HG03442 (cell line): Measurements from ENCODE around the gene HSP90AA1.
"Not testable (repeated sequence)": the region's sequence is repeated elsewhere in the genome, so short reads cannot be mapped to it uniquely, and the experiment has no call there.

ENCODE experiments used
- ATAC-seq: cut with Tn5 transposase; IDR thresholded peaks from one replicate; pipeline ENCODE4 v1.9.1; 2021; ENCODE audit warnings: mild to moderate bottlenecking, moderate library complexity; ENCODE audit not compliant: unreplicated experiment

HSP90AA1 gene

DNA sequence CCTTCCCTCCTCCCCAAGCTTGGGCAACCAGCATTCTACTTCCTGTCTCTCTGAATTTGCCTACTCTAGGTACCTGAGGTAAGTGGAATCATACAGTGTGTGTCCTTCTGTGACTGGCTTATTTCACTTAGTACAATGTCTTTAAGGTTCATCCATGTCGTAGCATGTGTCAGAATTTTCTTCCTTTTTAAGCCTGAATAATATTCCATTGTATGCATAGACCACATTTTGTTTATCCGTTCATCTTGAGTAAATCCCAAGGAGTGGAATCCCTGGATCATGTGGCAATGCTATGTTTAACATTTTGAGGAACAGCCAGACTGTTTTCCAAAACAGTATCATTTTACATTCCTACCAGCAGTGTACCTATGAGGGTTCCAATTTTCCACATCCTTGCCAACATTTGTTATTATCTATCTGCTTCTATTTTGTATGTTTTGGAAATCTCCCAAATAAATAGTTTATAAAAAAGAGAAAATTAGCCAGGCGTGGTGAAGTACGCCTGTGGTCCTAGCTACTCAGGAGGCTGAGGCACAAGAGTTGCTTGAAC, 12.4 kb downstream of the HSP90AA1 start:
- ATAC-seq, result no peak

- ATAC-seq, result no peak
Observed at GRCh38 chr14:102071283-102071998, 15.4 kb downstream of the HSP90AA1 start.

- no peak for ATAC-seq
Observed at GRCh38 chr14:102066041-102066451, 20.8 kb downstream of the HSP90AA1 start.

GRCh38 chr14:102064590-102064989, 22.3 kb downstream of the HSP90AA1 start:
- not testable (repeated sequence) for ATAC-seq

DNA sequence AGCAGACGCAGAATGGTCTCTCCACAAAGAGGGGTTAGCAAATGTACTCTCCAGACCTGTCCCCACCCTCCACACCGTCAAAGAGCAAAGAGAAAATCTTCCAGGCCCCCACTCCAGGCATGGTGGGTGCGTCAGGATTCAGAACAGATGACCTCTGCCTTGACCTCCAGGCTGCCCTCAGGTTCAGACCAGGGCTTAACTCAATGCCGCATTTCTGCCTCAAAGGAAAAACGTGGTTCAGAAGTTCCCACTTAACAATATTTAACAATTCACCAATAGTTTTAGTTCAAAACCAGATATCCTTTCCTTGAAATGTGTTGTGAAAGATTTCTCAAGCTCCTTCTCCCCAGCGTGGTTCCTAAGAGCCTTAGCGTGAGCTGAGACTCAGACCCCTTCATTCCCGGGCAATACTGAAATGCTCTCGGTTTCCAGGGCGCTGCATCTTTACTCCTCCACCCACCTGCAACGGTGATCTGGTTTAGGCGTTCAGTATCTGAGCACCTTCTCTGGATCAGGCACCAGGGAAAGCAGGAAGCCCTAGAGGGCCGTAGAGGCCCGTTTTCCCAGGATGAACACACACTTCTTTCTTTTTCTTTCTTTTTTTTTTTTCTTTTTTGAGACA, 22.9 kb downstream of the HSP90AA1 start:
- no peak for ATAC-seq

DNA sequence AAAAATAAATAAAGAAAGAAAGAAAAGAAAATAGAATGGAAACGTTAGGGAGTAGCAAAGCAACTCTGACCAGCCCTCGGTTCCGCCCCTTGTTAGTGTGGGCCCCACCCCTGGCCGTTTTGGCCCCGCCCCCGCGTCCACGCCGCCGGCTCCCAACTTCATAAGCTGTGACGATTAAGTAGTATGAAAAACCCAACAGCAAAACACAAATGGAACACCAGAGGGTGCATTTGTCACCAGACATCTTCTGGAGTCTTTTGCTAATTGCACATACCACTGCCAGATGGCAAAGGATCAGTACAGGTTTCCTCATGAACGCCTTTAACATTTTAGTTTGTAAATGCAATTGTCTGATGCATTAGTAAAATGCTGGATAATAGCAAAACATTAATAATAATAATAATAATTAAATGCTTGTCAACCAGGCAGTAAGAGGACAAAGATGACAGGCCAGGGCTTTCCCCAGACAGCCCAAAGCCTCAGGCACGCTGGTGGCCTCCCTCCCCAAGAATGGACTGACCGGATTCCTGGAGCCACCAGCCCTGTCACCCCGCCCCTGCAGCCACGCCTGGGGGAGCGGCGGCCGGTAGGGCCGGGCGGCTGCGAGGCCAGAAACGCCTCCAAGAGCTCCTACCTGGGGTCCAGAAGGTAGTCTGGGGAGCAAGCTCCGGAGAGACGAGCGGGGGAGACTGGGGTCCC, 23.6 kb downstream of the HSP90AA1 start:
- ATAC-seq, result no peak

- no peak for ATAC-seq
Observed at GRCh38 chr14:102058961-102059360, 27.9 kb downstream of the HSP90AA1 start.

DNA sequence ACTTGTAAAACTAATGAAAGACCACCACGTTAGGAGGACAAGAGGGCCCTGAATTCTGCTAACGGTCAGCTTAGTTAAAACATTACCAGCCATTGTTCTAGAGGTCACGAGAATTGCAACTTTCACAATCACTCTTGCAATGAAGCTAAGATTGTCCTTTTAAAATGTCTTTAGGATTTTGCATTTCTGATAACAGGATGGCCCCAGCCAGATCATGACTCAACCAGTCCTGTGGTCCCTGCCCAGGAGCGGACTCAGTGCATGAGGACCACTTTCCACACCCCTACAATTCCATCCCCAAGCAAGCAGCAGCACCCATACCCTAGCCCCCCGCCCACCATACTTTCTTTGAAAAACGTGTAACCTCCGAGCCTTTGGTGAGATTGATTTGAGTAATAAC, 28.7 kb downstream of the HSP90AA1 start:
- no peak for ATAC-seq

DNA sequence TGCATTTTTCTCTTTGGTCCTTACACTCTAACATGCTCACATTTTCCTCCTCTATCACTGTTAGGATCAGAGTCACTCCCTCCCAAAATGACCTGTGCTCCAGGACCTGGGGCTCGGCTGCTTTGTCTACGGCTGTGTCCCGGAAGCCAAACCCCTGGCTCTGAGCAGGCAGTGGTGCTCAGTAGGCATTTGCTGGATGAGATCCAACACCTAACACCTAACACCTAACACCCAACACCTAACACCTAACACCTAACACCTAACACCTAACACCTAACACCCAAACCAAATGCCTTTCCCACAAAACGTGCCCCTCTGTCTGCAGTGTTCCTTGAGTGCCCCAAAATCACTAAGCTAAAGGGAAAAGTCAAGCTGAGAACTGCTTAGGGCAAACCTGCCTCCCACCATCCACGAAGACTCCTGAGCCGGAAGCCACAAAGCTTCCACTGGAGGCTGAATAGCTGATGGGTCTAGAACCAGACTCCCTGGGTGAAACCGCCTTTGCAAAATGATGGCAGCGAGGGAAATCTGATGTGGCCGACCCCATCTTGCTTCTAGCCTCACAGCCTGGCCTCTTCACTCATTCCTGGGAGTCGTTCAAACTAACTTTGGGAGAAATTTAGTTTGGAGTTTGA, 29.2 kb downstream of the HSP90AA1 start:
- no peak for ATAC-seq

- ATAC-seq, result no peak
Observed at GRCh38 chr14:102056694-102057442, 30.0 kb downstream of the HSP90AA1 start.

DNA sequence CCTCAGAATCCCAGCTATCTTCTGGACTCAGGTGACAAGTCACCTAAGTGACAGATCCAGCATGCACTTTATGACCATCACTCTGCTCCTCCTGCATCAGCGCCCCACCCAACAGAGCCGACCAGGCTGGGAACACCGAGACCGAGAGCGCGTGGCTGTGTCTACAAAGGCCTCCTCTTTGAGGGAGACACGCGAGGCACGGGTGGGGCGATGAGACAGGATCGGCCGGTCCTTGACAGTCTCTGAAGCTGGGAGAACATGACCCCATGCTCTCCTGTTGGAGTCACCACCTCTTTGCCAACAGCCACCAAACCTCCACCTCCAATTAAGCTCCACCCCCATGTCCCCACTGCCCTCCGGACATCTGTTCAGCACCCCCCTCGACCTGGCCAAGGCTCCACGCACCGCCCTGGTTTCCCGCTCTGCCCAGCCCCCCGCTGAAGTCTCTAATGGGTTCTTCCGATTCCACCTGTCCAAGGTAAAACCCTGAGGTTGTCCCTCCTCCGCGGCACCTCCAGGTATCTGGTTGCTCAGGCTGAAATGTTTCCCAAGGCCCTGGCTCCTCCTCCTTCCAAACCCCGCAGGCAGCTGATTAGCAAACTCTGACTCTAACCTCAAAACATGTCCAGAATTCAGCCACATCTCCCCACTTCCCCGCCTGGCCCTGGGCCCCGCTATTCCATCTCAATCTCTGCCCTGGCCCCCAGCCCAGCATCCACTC, 31.5 kb downstream of the HSP90AA1 start:
- no peak for ATAC-seq

GRCh38 chr14:102052522-102052921, 34.3 kb downstream of the HSP90AA1 start:
- ATAC-seq, result no peak

GRCh38 chr14:102050625-102051024, 36.2 kb downstream of the HSP90AA1 start:
- no peak for ATAC-seq

DNA sequence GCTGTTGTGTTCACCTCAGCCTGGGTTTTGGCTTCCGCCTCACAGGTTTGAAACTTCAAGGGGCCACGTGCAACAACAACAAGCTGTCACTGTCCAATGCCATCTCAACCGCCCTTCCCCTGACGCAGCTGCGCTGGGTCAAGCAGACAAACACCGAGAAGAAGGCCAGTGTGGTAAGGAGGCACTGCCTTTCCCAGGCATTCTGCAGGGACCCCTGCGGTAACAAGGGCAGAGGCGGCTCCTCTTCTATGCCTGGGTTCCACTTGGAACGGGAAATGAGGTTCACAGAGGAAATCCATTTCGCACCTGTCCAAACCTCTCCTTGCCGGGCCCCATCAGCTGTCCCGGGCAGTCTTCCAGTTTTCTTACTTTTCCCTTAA, 36.8 kb downstream of the HSP90AA1 start:
- no peak for ATAC-seq

DNA sequence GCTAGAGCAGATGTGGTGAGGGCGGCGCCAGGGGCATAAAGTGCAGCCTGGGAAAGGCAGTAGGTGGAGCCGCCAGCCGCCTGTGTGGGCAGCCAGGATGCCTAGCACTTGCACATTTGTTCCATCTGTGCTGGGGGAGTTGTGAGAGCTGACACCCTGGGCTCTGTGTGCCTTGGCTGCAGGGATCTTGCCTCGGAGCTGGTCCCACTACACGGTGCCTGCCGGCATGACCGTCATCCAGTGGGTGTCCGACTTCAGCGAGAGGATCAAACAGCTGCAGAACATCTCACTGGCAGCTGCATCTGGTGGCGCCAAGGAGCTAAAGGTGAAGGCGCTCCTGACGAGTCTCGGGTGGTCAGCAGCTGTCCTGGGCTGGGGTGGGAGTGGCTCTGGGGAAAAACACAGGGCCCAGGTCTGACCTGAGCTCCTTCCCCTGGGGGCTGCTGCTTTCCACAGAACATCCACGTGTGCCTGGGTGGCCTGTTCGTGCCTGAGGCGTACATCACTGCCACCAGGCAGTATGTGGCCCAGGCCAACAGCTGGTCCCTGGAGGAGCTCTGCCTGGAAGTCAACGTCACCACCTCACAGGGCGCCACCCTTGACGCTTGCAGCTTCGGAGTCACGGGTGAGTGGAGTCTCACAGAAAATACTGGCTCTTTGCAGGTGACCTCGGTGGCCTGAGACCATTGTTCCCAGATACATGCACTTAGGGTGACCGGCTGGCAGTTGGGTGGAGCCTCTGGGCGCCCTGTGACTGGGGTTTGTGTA, 37.4 kb downstream of the HSP90AA1 start:
- ATAC-seq, result no peak

DNA sequence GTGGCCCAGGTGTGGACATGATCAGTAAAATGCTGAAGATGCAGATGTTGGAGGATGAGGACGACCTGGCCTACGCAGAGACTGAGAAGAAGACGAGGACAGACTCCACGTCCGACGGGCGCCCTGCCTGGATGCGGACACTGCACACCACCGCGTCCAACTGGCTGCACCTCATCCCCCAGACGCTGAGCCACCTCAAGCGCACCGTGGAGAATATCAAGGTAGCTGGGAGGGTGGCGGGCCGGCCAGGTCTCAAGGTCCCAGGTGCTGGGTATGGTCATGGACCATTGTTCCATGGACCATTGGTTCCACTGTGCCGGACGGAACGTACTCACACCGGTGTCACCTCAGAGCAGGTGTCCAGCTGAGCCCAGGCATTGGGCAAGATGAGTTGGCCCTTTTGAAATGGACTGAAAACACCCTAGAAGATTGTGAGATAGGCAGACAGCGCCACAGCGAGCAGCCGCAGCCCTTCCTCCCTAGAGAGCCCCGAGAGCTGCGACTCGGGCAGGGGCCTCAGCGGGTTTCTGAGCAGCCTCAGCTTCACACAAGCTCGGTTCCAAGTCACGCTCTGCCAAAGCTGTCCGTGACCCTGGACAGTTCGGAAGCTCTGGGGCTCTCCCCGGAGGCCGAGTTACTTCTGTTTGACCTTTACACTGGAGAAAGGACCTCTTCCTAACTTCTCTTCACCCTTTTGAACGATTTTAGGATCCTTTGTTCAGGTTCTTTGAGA, 38.9 kb downstream of the HSP90AA1 start:
- ATAC-seq, result no peak

GRCh38 chr14:102046337-102047278, 40.2 kb downstream of the HSP90AA1 start:
- ATAC-seq, result no peak
